Lower leg skin (tissue), 3 donors: ENCODE data around the gene INCA1.

Experiments used
- CTCF ChIP-seq, 3 donors: fragments of 450-650 bp; IDR thresholded peaks; one replicate each; pipeline ENCODE4 v1.5.1; 2016; ENCODE audit warnings: antibody characterized with exemption in 3 of 3, mild to moderate bottlenecking in 3 of 3, moderate library complexity in 2 of 3
- POLR2A ChIP-seq, 2 donors: fragments of 450-650 bp; IDR thresholded peaks; one replicate each; pipeline ENCODE4 v1.6.1; 2016 to 2017; ENCODE audit warnings: antibody characterized with exemption in 2 of 2, mild to moderate bottlenecking in 1 of 2, moderate library complexity in 1 of 2

- TF ChIP-seq CTCF (IDR thresholded peaks at IDR 0.05) (no peak), POLR2A (IDR thresholded peaks at IDR 0.05) (no peak)
Measured at GRCh38 chr17:5011928-5012327, 14.6 kb upstream of the INCA1 start.
